ENCODE results near the gene RASAL1.

Gene RASAL1

DNA sequence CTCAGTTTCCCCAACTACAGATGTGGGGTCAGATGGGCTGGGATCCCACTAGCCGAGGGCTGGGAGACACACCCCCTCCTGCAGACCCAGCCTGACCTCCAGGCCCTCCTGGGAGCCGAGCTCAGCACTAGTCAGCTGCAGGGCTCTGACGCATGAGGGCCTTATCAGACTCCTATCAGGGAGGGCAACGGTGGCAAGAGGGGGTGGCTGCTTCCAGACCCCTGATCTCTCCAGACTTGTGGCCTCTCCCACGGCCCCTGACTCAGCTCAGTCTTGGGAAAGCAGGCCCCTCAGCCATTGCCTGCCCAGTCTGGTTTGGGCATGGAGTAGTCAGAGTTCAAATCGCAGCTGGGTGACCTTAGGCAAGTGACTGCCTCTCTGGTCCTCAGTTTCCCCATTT is 2.5 kb downstream of the RASAL1 start:
- DNase-seq (ENCODE audit: extremely low spot score): no peak
- POLR2A ChIA-PET: no interaction called here
- no peak for TF ChIP-seq L3MBTL2 (conservative IDR thresholded peaks at IDR 0.05)
- no peak for TF ChIP-seq FOXA1 (IDR thresholded peaks at IDR 0.05)
- no peak for TF ChIP-seq HDGF (IDR thresholded peaks at IDR 0.05; ENCODE audit: borderline replicate concordance)
- TF ChIP-seq LEF1 (IDR thresholded peaks at IDR 0.05; ENCODE audit: borderline replicate concordance): no peak
- TF ChIP-seq ELF4 (IDR thresholded peaks at IDR 0.05): no peak
- TF ChIP-seq ARNT (IDR thresholded peaks at IDR 0.05): no peak
- no peak for TF ChIP-seq FOXM1 (IDR thresholded peaks at IDR 0.05; ENCODE audit: borderline replicate concordance)
- no peak for TF ChIP-seq BHLHE40 (IDR thresholded peaks at IDR 0.05; ENCODE audit: borderline replicate concordance)
- TF ChIP-seq TARDBP (IDR thresholded peaks at IDR 0.05): no peak
- TF ChIP-seq CTBP1 (IDR thresholded peaks at IDR 0.05; ENCODE audit: borderline replicate concordance): no peak
- TF ChIP-seq NFRKB (IDR thresholded peaks at IDR 0.05): no peak
- no peak for TF ChIP-seq FOXK2 (IDR thresholded peaks at IDR 0.05)
- TF ChIP-seq ZNF384 (IDR thresholded peaks at IDR 0.05): no peak
- TF ChIP-seq, protein P1, sequence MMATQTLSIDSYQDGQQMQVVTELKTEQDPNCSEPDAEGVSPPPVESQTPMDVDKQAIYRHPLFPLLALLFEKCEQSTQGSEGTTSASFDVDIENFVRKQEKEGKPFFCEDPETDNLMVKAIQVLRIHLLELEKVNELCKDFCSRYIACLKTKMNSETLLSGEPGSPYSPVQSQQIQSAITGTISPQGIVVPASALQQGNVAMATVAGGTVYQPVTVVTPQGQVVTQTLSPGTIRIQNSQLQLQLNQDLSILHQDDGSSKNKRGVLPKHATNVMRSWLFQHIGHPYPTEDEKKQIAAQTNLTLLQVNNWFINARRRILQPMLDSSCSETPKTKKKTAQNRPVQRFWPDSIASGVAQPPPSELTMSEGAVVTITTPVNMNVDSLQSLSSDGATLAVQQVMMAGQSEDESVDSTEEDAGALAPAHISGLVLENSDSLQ (IDR thresholded peaks at IDR 0.05): no peak
- CTCF ChIA-PET: no interaction called here

DNA sequence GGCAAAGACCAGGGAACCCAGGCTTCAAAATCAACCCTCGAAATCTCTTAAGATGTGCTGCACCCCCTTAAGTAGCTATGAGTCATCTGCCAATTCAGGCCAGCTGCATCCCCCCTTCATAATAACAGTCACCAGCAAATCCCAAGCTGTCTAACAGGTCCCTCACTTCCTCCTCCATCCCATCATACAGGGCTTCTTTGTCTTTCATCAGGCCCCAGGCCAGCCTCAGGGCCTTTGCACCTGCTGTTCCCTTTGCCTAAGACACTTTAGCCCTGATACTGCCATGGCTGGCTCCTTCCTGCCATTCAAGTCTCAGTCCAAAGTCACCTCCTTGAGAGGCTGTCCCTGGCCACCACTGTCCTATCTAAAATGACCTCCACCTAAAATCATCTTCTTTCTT is 4.0 kb downstream of the RASAL1 start:
- CTCF ChIA-PET: no interaction called here
- POLR2A ChIA-PET: no interaction called here
- no peak for TF ChIP-seq ELF4 (IDR thresholded peaks at IDR 0.05)
- no peak for TF ChIP-seq FOXA1 (IDR thresholded peaks at IDR 0.05)
- no peak for TF ChIP-seq HDGF (IDR thresholded peaks at IDR 0.05; ENCODE audit: borderline replicate concordance)
- TF ChIP-seq LEF1 (IDR thresholded peaks at IDR 0.05; ENCODE audit: borderline replicate concordance): no peak
- TF ChIP-seq SP1 (IDR thresholded peaks at IDR 0.05): no peak
- no peak for TF ChIP-seq FOXM1 (IDR thresholded peaks at IDR 0.05; ENCODE audit: borderline replicate concordance)
- DNase-seq (ENCODE audit: extremely low spot score): no peak

DNA sequence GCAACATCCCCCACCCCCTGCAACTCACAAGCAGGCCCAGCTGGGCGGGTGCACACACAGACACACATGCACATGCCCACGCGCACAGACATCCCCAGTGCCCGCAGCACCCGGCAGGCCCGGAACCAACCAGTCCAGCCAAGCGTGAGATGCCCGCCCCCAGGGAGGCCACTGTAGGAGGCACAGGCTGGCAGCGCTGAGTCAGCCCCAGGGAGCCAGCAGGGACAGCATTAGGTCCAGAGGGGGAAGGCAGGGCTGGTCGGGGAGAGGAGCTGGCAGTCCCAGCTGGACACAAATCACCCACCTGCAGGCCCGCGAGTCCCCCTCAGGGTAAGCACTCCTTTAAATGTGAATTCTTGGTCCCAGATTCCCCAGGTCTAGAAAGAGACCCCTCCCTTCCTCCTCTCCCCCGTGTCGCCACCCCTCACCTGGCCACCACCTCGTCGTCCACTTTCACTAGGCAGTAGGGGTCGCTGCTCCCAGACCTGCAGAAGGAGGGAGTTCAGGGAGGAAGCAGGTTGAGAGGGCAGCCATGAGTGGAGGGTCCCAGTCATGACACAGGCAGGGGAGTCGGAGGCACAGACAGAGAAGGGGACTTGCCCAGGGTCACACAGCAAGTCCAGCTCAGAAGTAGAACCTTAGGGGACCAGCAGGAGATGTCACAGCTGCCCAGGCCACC is 5.0 kb downstream of the RASAL1 start:
- CTCF ChIA-PET: interaction anchor here (0.5 kb wide), 1 partner anchor 112 kb away, joined by 3 read pairs; no protein-coding TSS in a partner anchor
- TF ChIP-seq HDGF (IDR thresholded peaks at IDR 0.05; ENCODE audit: borderline replicate concordance) (no peak), SP1 (IDR thresholded peaks at IDR 0.05) (no peak), SUZ12 (IDR thresholded peaks at IDR 0.05) (no peak), ARNT (IDR thresholded peaks at IDR 0.05) (no peak), BHLHE40 (IDR thresholded peaks at IDR 0.05; ENCODE audit: borderline replicate concordance) (no peak), FOXA1 (IDR thresholded peaks at IDR 0.05) (no peak)
- DNase-seq (ENCODE audit: extremely low spot score): no peak
- POLR2A ChIA-PET: no interaction called here

DNA sequence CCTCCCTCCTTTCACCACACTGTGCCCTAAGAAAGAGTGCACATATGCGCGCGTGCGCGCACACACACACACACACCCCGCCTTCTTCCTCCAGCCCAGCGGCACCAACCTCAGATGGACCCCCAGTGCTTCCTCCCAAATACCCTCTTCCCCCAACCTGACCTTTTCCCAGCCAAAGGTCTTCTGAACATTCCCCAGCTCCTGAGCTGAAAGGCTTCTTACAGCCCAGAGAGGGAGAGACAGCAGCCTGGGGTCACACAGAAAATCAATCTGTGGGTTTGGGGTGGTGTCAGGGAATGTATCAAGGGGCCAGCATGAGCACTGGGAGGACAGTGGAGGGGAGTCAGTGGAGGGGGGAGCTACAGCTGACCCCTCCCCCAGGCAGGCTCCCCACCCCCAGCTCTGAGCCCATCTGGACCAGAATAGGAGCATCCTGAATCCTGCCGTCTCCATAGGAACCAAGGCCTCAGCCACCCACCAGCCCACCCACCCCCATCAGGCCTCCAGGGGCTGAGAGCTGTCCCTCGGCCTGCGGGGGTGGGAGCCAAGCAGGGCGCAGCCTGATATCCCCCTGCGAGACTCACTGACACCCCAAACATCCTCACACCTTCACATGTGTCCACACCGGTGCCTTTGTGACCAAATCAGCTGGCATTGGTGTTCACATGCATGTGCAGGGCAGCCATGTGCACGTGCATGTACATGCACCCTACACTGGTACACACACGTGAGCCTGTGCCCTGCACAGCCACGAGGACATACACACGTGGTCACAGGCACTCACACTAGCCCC is 5.7 kb downstream of the RASAL1 start:
- no peak for DNase-seq (ENCODE audit: extremely low spot score)
- ChIA-PET CTCF (interaction anchor here (0.5 kb wide), 2 partner anchors 111 to 230 kb away, joined by 3 read pairs; no protein-coding TSS in a partner anchor), POLR2A (interaction anchor here (1.0 kb wide), 1 partner anchor 9 kb away, joined by 3 read pairs; no protein-coding TSS in a partner anchor)
- TF ChIP-seq L3MBTL2 (conservative IDR thresholded peaks at IDR 0.05) (no peak), FOXM1 (IDR thresholded peaks at IDR 0.05; ENCODE audit: borderline replicate concordance) (no peak), ZNF384 (IDR thresholded peaks at IDR 0.05) (no peak), ARNT (IDR thresholded peaks at IDR 0.05) (no peak), BHLHE40 (IDR thresholded peaks at IDR 0.05; ENCODE audit: borderline replicate concordance) (no peak), ELF4 (IDR thresholded peaks at IDR 0.05) (no peak), SP1 (IDR thresholded peaks at IDR 0.05) (no peak), SUZ12 (IDR thresholded peaks at IDR 0.05) (no peak), CTBP1 (IDR thresholded peaks at IDR 0.05; ENCODE audit: borderline replicate concordance) (no peak), LEF1 (IDR thresholded peaks at IDR 0.05; ENCODE audit: borderline replicate concordance) (no peak), NFRKB (IDR thresholded peaks at IDR 0.05) (no peak), HDGF (IDR thresholded peaks at IDR 0.05; ENCODE audit: borderline replicate concordance) (no peak), FOXK2 (IDR thresholded peaks at IDR 0.05) (no peak)
- TF ChIP-seq, protein P1 (IDR thresholded peaks at IDR 0.05): no peak

DNA sequence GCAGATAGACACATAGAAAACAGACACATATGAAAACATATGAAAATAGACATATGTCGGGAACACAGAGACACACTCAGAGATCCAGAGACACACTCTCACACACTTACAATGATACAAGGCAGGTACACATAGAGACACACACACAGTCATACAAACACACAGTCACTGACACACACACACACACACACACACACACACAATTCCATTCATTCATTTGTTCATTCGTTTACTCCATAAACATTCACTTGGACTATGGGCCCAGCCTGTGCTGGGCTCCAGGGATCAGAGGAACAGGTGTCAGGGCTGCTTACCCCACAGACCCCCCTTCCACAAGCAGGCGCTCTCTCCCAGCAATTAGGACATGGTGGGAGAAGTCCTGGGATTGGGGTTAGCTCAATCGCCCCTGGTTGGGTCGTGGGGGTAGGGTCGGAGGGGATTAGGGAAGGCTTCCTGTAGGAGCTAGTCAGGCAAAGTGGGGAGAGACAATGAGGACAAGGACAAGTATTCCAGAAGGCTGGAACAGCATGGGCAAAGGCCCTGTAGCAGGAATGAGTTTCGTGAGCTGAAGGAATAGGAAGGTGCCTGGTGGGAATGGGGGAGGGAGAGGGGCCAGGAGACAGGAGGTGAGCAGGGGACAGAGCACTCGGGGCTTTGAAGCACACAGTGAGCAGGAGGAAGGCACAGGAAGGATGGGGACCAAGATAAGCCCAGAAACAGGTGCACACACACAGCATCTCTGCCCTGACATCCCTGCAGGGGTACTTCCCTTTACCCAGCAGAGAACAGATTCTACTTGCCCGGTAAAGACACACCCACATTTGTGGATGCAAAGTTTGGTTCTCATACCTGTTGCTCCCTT is 6.5 kb downstream of the RASAL1 start:
- ChIA-PET CTCF (interaction anchor here (0.7 kb wide), 1 partner anchor 149 kb away, joined by 3 read pairs; no protein-coding TSS in a partner anchor), POLR2A (interaction anchor here (1.0 kb wide), 1 partner anchor 9 kb away, joined by 3 read pairs; no protein-coding TSS in a partner anchor)
- TF ChIP-seq L3MBTL2 (conservative IDR thresholded peaks at IDR 0.05): no peak
- no peak for TF ChIP-seq FOXM1 (IDR thresholded peaks at IDR 0.05; ENCODE audit: borderline replicate concordance)
- DNase-seq (ENCODE audit: extremely low spot score): no peak

DNA sequence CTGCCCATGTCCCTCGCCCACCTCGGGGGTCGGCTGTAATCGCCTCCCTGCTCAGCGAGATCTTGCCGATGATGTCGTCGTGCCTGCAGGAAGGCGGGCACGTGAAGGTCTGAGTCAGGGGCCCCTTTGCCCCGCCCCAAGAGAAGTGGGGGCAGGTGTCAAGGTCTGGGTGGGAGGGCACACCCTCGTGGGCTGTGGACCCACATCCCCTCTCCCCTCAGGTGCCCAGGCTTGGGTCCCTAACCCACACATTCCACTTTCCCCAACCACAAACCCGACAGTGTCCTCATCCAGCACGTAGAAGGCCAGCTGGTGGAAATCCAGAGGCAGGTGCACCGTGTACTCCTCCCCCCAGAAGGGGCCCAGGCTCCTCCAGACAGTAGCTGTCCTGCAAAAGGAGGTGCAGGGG is 7.8 kb downstream of the RASAL1 start:
- CTCF ChIA-PET: no interaction called here
- POLR2A ChIA-PET: no interaction called here
- TF ChIP-seq L3MBTL2 (conservative IDR thresholded peaks at IDR 0.05): no peak
- TF ChIP-seq TARDBP (IDR thresholded peaks at IDR 0.05): no peak
- TF ChIP-seq, protein P1 (IDR thresholded peaks at IDR 0.05): no peak
- TF ChIP-seq FOXK2 (IDR thresholded peaks at IDR 0.05): no peak
- TF ChIP-seq SP1 (IDR thresholded peaks at IDR 0.05): no peak
- TF ChIP-seq SUZ12 (IDR thresholded peaks at IDR 0.05): no peak
- no peak for TF ChIP-seq FOXA1 (IDR thresholded peaks at IDR 0.05)
- no peak for TF ChIP-seq NFRKB (IDR thresholded peaks at IDR 0.05)
- TF ChIP-seq ZNF384 (IDR thresholded peaks at IDR 0.05): no peak
- no peak for TF ChIP-seq CTBP1 (IDR thresholded peaks at IDR 0.05; ENCODE audit: borderline replicate concordance)
- TF ChIP-seq LEF1 (IDR thresholded peaks at IDR 0.05; ENCODE audit: borderline replicate concordance): no peak
- TF ChIP-seq FOXM1 (IDR thresholded peaks at IDR 0.05; ENCODE audit: borderline replicate concordance): no peak
- no peak for TF ChIP-seq HDGF (IDR thresholded peaks at IDR 0.05; ENCODE audit: borderline replicate concordance)
- no peak for TF ChIP-seq ARNT (IDR thresholded peaks at IDR 0.05)
- no peak for TF ChIP-seq BHLHE40 (IDR thresholded peaks at IDR 0.05; ENCODE audit: borderline replicate concordance)
- no peak for TF ChIP-seq ELF4 (IDR thresholded peaks at IDR 0.05)
- DNase-seq (ENCODE audit: extremely low spot score): no peak

All from HEK293T (cell line).